K562 (cell line): Measurements from ENCODE around the gene ITPR3. TPM values are rescaled to one million over a fixed set of nuclear protein-coding genes. Genes with fewer than 3 reads are reported as not detected.

Experiments used
- ATAC-seq: fragments of 200-7000 bp; cut with Tn5 transposase; 3 replicates; pipeline ENCODE4 v1.9.1; 2020; ENCODE audit warnings: moderate library complexity
- BruUV-seq: library from RNA; stranded (reverse); fragments of 400-500 nt; replicated peaks from 2 replicates; lab custom pipeline; 2021; lab: Mats Ljungman, UMichigan
- CTCF ChIA-PET: fragments of 300-600 bp; formaldehyde crosslinking; extraction: SDS; loops from one replicate; lab custom pipeline; 2021; ENCODE audit warnings: low intra/inter-chr PET ratio; lab: Yijun Ruan, JAX
- POLR2A ChIA-PET: fragments of 300-600, 350-650 bp; sonication (Branson Sonifier 250); formaldehyde crosslinking; extraction: SDS; loops from one replicate; lab custom pipeline; 2021; ENCODE audit warnings: antibody characterized with exemption, inconsistent platforms; lab: Yijun Ruan, JAX
- DNase-seq, 4 experiments: peaks; one replicate each; pipeline versions ENCODE4 v3.0.0 to v3.0.0-alpha.2; 2011 to 2018; ENCODE audit warnings: low spot score in 3 of 4, mixed read lengths in 3 of 4; ENCODE audit errors: extremely low read depth in 1 of 4
- FAIRE-seq: peaks from 2 replicates; lab custom pipeline; 2011; peaks lifted over from hg19 to GRCh38; lab: Jason Lieb, UNC
- H2AFZ ChIP-seq: 2 replicates; pipeline ENCODE4 v1.6.0; 2011; ENCODE audit warnings: low read depth, low read length, control low read depth, inconsistent platforms
- H3K27ac ChIP-seq: fragments of 200-600 bp; 3 replicates; pipeline ENCODE4 v1.8.0; 2011; ENCODE audit warnings: low read depth, mild to moderate bottlenecking, control low read depth, inconsistent platforms, low read length, moderate library complexity, mixed read lengths; ENCODE audit errors: extremely low read depth
- H3K27me3 ChIP-seq, 2 experiments: fragments of 300-600 bp in 1 of 2; 2 replicates in 1 of 2; 3 replicates in 1 of 2; pipeline versions ENCODE4 v1.6.0 to v1.8.0; 2011; ENCODE audit warnings: inconsistent platforms in 2 of 2, low read length in 2 of 2, mild to moderate bottlenecking in 1 of 2, mixed read lengths in 1 of 2, moderate library complexity in 1 of 2; ENCODE audit not compliant: control insufficient read depth in 2 of 2, insufficient read depth in 2 of 2
- H3K36me3 ChIP-seq: fragments of 300-600 bp; 3 replicates; pipeline ENCODE4 v1.8.0; 2011; ENCODE audit warnings: mild to moderate bottlenecking, low read length, inconsistent platforms; ENCODE audit not compliant: control insufficient read depth, insufficient read depth
- H3K4me1 ChIP-seq, 2 experiments: fragments of 200-600 bp in 1 of 2; replicated peaks in 1 of 2; 2 replicates in 1 of 2; 3 replicates in 1 of 2; pipeline versions ENCODE4 v1.5.1 to v1.8.0; 2011; ENCODE audit warnings: inconsistent platforms in 2 of 2, low read length in 2 of 2, mild to moderate bottlenecking in 1 of 2, mixed read lengths in 1 of 2, moderate library complexity in 1 of 2; ENCODE audit not compliant: control insufficient read depth in 2 of 2, insufficient read depth in 2 of 2
- H3K4me2 ChIP-seq: 2 replicates; pipeline ENCODE4 v1.6.1; 2011; ENCODE audit warnings: low read length, control low read depth, inconsistent platforms, mixed read lengths; ENCODE audit not compliant: insufficient read depth
- H3K4me3 ChIP-seq: fragments of 200-600 bp; sonication (generic), shearing (Covaris generic); 2 replicates; pipeline ENCODE4 v1.5.1; 2016; ENCODE audit warnings: control low read depth, inconsistent platforms
- H3K79me2 ChIP-seq: fragments of 200-600 bp; 3 replicates; pipeline ENCODE4 v1.8.0; 2011; ENCODE audit warnings: low read length, inconsistent platforms; ENCODE audit not compliant: control insufficient read depth, insufficient read depth
- H3K9ac ChIP-seq, 2 experiments: 2 replicates each; pipeline versions ENCODE4 v1.6.0 to v1.6.1; 2011; ENCODE audit warnings: low read depth in 2 of 2, low read length in 2 of 2, control low read depth in 1 of 2, inconsistent platforms in 1 of 2, mild to moderate bottlenecking in 1 of 2, mixed read lengths in 1 of 2; ENCODE audit not compliant: insufficient read depth in 1 of 2
- H3K9me1 ChIP-seq: one replicate; pipeline ENCODE4 v1.6.0; 2011; ENCODE audit warnings: inconsistent platforms, mild to moderate bottlenecking, low read length, moderate library complexity; ENCODE audit not compliant: control insufficient read depth, insufficient read depth
- H3K9me3 ChIP-seq: replicated peaks from 2 replicates; pipeline ENCODE4 v1.5.1; 2011; ENCODE audit warnings: low read depth, low read length, inconsistent platforms; ENCODE audit not compliant: control insufficient read depth, insufficient read depth
- H4K20me1 ChIP-seq: replicated peaks from 2 replicates; pipeline ENCODE4 v1.6.1; 2011; ENCODE audit warnings: low read length, inconsistent platforms, mixed read lengths; ENCODE audit not compliant: control insufficient read depth, insufficient read depth
- ZBTB33 ChIP-seq: sonication (generic); formaldehyde crosslinking; IDR thresholded peaks from 2 replicates; pipeline ENCODE4 v1.8.1; 2023; ENCODE audit warnings: mild to moderate bottlenecking, missing genetic modification reagents
- ZMIZ1 ChIP-seq, 2 experiments: fragments of 150-350 bp in 1 of 2; IDR thresholded peaks; 2 replicates each; pipeline ENCODE4 v1.6.1; 2012 to 2016; ENCODE audit warnings: low read depth in 2 of 2, low read length in 2 of 2, mild to moderate bottlenecking in 1 of 2, moderate library complexity in 1 of 2
- WGBS: fragments of 100-300 bp; shearing (Covaris generic); methylation state at CpG from one replicate; pipeline ENCODE4 v1.1.6; 2016; ENCODE audit warnings: low coverage, mixed read lengths; ENCODE audit not compliant: insufficient coverage; ENCODE audit errors: missing lambda C conversion rate; 5-methylcytosine and 5-hydroxymethylcytosine counted together
- in situ Hi-C: fragments of 300-500 bp; cut with MboI; formaldehyde crosslinking; loops from 4 replicates; pipeline ENCODE4 v1.15.0; 2018; ENCODE audit warnings: inconsistent platforms, mixed read lengths
- intact Hi-C: fragments of 100-400 bp; cut with micrococcal nuclease; formaldehyde crosslinking; loops from 2 replicates; pipeline ENCODE4 v1.14.2; 2022
- polyA plus RNA-seq, 8 experiments: library from polyadenylated mRNA; depleted of rRNA in 4 of 8; stranded (reverse) in 5 of 8; unstranded in 3 of 8; fragments of >200 nt; fragmentation: Nextera tagmentation in 2 of 8; fragmentation: Illumina TruSeq in 1 of 8; extraction: Ambion mirVana in 2 of 8; extraction: Trizol in 1 of 8; gene quantifications; 2 replicates each; pipeline versions ENCODE4 v1.2.1 to v1.2.3, GENCODE V29; 2011 to 2014; ENCODE audit warnings: inconsistent platforms in 1 of 8, missing spikeins in 1 of 8
- total RNA-seq, 7 experiments: library from RNA; depleted of rRNA in 6 of 7; stranded (reverse); fragments of >200 nt in 6 of 7; fragmentation: Illumina TruSeq in 2 of 7; extraction: Trizol in 2 of 7; gene quantifications; 2 replicates each; pipeline versions ENCODE4 v1.2.1 to v1.2.3, GENCODE V29; 2011 to 2021; ENCODE audit warnings: low replicate concordance in 1 of 7

The ITPR3 gene
- total and polyA plus RNA-seq, 9 of the 15 experiments (the other 6 are each of a cell fraction or from before 2014, with no cell fraction given): 0.39 to 35.7 (median 13.2) TPM

- H3K4me2 ChIP-seq: no peak overlapping the region
- CTCF ChIA-PET: no interaction called here
- peaks cover 0 to 31% of the 10 kb centered on the region in 2 experiments; a peak in 3 of 5 replicates for H3K4me1 ChIP-seq
- H3K9me1 ChIP-seq: no peaks in the 10 kb centered on the region
- WGBS: 89% methylated on average over 10 of the region's 16 CpGs
- no peak overlapping the region for H3K9ac ChIP-seq
- no peaks in the 10 kb centered on the region for H3K9me3 ChIP-seq
- no peaks in the 10 kb centered on the region for H3K79me2 ChIP-seq
- H3K27me3 ChIP-seq: no peaks in the 10 kb centered on the region
- no peak for FAIRE-seq
- TF ChIP-seq ZBTB33 (CRISPR knock-in tag) (peak; percentile 74), ZMIZ1 (IDR thresholded peaks at IDR 0.05; ENCODE audit: low read depth in 2 of 2, low read length in 2 of 2) (no peak)
- in situ Hi-C loops: no loop called here
- intact Hi-C loops: no loop called here
- H3K4me3 ChIP-seq: no peak overlapping the region
- no peak for ATAC-seq
- no peaks in the 10 kb centered on the region; the same call in 1 of the 2 replicates for H4K20me1 ChIP-seq
- POLR2A ChIA-PET: interaction anchor here (0.6 to 0.9 kb wide), 4 partner anchors 9 to 199 kb away, joined by 3 read pairs; no protein-coding TSS in a partner anchor
- no peak overlapping the region for H2AFZ ChIP-seq
- DNase-seq: no peak
- H3K27ac ChIP-seq: no peak overlapping the region
- BruUV-seq: no TSS peak
- H3K36me3 ChIP-seq: peaks cover 86% of the 10 kb centered on the region
Observed at GRCh38 chr6:33667072-33667471, 46.0 kb downstream of the ITPR3 start.
